DOHH2 (cell line): ENCODE data around the gene MPZL2.

Experiments used
- EZH2phosphoT487 ChIP-seq: fragments of 200-600 bp; sonication (generic); IDR thresholded peaks from 2 replicates; pipeline ENCODE4 v1.6.1; 2017; ENCODE audit warnings: borderline replicate concordance, mild to moderate bottlenecking, antibody characterized with exemption, low read length, moderate library complexity, mixed read lengths
- TF ChIP-seq, protein P1 (sequence below): fragments of 200-600 bp; sonication (generic); IDR thresholded peaks from one replicate; pipeline ENCODE4 v1.5.1; 2014; ENCODE audit warnings: antibody characterized with exemption, mild to moderate bottlenecking, low read depth, low read length; ENCODE audit not compliant: poor library complexity, severe bottlenecking

DNA sequence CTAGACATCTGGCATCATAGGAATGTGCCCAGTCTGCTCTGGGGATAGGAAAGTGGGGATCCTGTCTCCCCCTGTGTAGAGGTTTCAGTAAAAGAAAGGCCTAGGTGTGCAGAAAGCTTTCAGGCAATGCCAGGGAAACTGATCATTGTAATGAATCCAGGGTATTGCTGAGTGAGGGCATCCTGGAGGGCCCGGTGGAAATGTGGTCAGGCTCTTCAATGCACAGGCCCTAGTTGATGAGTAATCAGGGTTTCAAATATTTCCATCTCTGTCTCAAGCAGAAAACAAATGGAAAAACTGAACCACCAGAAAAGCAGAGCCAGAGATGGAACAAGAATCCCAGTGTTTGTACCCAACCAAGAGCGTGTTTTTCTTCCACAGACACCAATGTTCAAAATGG lies 42.5 kb upstream of the MPZL2 start:
- TF ChIP-seq, protein P1, sequence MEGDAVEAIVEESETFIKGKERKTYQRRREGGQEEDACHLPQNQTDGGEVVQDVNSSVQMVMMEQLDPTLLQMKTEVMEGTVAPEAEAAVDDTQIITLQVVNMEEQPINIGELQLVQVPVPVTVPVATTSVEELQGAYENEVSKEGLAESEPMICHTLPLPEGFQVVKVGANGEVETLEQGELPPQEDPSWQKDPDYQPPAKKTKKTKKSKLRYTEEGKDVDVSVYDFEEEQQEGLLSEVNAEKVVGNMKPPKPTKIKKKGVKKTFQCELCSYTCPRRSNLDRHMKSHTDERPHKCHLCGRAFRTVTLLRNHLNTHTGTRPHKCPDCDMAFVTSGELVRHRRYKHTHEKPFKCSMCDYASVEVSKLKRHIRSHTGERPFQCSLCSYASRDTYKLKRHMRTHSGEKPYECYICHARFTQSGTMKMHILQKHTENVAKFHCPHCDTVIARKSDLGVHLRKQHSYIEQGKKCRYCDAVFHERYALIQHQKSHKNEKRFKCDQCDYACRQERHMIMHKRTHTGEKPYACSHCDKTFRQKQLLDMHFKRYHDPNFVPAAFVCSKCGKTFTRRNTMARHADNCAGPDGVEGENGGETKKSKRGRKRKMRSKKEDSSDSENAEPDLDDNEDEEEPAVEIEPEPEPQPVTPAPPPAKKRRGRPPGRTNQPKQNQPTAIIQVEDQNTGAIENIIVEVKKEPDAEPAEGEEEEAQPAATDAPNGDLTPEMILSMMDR: no peak
- TF ChIP-seq EZH2phosphoT487: no peak
